Right ventricle myocardium inferior (tissue), 1 donor: ENCODE data around the gene SUGP1. TPM values are rescaled to one million over a fixed set of nuclear protein-coding genes. Genes with fewer than 3 reads are reported as not detected.
A peak's percentile ranks its signal among the peaks of the same experiment; 100 is the strongest.

ENCODE experiments used
- ATAC-seq: fragments of 200-7000 bp; cut with Tn5 transposase; one replicate; pipeline ENCODE4 v1.9.1; 2020; ENCODE audit warnings: mild to moderate bottlenecking, moderate library complexity
- DNase-seq: peaks from one replicate; pipeline ENCODE4 v3.0.0; 2021; ENCODE audit errors: missing footprints
- intact Hi-C: fragments of 100-400 bp; cut with DNase I; formaldehyde crosslinking; loops from one replicate; pipeline ENCODE4 v1.11.0; 2022
- total RNA-seq: library from RNA; stranded (reverse); fragmentation: NEBNext Ultra II Directional; extraction: Animal tissue kit (Norgen Biotek cat#: 25700); gene quantifications from one replicate; pipeline ENCODE4 v1.2.1, GENCODE V29; 2021
- donor health status: DM: no; HTN: yes; CAD: no; lungs with severe emphysema.

The SUGP1 gene
- total RNA-seq, 1 donor from 2014 or later, result 34.9 TPM

- intact Hi-C loops, result no loop called here
These were observed 45.4 kb downstream of the SUGP1 start for GRCh38 chr19:19274716-19275565.

GRCh38 chr19:19274146-19274545 is 46.2 kb downstream of the SUGP1 start:
- DNase-seq, result no peak
- no peak for ATAC-seq
- intact Hi-C loops, result no loop called here

More at GRCh38 chr19:19274716-19275565, 45.4 kb downstream of the SUGP1 start:
- ATAC-seq (no peak), DNase-seq (no peak)

DNA sequence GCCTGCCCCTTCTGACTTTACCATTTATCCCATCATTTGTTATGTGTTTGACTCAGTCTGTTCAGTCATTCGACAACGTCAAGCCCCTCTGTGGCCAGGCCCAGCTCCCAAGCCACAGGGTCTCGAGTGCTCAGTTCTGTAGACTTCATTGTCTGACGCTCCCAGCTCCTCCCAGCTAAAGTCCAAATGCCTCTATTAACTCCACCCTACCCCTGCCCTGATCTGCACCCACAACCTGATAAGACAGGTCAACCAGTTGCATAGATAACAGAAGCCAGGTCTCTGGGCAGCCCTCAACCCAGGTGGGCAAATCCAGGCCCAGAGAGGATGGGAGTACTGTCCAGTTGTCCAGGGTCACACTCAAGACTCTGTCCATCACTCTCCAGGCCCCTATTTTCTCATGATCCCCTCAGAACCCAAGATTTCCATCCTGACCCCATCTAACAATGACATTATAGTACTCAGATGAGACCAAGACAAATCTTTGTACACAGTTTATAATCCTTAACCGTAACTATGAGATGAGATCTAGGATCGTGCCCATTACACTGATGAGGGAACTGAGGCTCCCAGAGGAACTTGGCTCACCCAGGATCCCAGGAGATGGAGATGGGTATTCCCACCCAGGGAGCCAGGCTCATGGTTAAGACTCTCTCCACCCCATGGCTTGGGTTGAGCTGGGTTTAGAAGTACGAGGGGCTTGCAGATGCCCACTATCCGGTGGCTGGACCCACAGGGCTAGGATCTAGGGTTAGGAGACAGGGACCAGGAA is 48.3 kb downstream of the SUGP1 start:
- intact Hi-C loops, result no loop called here
- DNase-seq (no peak), ATAC-seq (no peak)

GRCh38 chr19:19270749-19271571 is 49.3 kb downstream of the SUGP1 start:
- DNase-seq, result no peak
- intact Hi-C loops, result no loop called here

DNA sequence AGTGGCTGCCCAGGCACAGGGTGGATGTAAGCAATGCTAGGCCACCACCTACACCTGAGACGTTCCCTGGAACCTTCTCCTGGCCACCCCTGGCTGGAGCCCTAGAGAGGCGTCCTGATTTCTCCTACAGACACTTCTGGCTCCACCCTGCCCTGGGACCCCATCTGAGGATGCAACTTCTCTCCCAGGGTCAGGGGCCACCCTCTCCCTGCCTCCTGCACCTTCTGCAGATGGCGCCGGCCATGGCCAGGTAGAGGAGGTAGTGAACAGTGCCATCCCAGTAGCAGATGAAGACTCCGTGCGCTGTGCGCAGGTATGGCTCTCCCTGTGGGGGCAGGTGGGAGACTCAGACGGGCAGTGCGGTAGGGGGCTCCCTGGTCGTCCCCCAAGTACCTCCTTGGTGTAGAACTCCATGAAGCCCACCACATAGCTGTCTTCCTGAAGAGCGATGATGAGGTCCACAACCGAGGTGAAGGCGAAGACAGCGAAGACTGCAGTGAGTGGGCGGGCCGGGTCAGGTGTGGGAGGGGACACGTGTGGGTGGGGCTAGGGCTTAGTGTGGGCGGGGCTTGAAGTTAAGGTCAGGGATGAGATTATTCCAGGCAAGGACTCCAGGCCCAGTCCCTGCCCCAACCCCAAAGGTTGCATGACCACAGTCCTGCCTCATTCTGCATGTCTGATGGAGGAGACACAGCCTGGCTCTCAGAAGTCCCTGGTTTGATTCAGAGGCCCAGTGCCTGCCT is 50.2 kb downstream of the SUGP1 start:
- DNase-seq, result no peak
- intact Hi-C loops, result no loop called here
- no peak for ATAC-seq

More at GRCh38 chr19:19270749-19271571, 49.3 kb downstream of the SUGP1 start:
- no peak for ATAC-seq

DNA sequence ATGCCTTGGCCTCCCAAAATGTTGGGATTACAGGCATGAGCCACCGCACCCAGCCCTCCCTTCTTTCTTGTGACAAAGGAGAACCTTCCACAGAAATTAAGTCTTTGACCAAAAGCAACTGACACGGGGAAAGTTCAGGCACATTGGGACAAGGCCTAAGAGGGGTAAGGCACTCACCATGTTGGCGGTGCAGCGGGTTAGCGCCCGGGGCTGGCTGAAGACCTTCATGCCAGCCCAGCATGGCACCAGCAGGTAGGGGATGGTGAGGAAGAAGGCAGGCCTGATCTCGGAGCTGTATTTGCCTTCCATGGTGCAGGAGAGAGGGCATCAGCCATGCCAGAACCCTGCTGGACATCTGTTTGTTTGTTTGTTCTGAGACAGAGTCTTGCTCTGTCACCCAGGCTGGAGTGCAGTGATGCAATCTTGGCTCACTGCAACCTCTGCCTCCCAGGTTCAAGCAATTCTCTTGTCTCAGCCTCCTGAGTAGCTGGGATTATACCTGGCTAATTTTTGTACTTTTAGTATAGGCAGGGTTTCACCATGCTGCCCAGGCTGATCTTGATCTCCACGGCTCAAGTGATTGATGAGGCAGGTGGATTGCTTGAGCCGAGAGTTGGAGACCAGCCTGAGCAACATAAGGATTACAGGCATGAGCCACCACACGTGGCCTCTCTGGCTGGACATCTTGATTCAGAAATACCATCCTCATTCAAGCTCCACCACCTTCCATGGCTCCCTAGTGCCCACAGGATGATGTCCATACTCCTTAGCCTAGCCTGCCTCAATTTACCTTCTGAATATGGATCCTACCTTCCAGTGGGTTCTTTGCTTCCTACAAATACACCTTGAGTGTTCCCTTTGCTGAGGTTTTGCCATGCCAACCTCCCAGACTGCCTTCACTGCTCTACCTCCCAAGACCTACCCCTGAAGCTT is 51.6 kb downstream of the SUGP1 start:
- intact Hi-C loops, result no loop called here
- DNase-seq, result no peak
- ATAC-seq, result no peak

GRCh38 chr19:19267305-19267704 is 53.0 kb downstream of the SUGP1 start:
- DNase-seq (no peak), ATAC-seq (no peak)
- intact Hi-C loops, result no loop called here

GRCh38 chr19:19263886-19264487 is 56.3 kb downstream of the SUGP1 start:
- DNase-seq (no peak), ATAC-seq (no peak)
- intact Hi-C loops, result no loop called here

- intact Hi-C loops, result no loop called here
These were observed 57.9 kb downstream of the SUGP1 start for GRCh38 chr19:19262190-19263057.

DNA sequence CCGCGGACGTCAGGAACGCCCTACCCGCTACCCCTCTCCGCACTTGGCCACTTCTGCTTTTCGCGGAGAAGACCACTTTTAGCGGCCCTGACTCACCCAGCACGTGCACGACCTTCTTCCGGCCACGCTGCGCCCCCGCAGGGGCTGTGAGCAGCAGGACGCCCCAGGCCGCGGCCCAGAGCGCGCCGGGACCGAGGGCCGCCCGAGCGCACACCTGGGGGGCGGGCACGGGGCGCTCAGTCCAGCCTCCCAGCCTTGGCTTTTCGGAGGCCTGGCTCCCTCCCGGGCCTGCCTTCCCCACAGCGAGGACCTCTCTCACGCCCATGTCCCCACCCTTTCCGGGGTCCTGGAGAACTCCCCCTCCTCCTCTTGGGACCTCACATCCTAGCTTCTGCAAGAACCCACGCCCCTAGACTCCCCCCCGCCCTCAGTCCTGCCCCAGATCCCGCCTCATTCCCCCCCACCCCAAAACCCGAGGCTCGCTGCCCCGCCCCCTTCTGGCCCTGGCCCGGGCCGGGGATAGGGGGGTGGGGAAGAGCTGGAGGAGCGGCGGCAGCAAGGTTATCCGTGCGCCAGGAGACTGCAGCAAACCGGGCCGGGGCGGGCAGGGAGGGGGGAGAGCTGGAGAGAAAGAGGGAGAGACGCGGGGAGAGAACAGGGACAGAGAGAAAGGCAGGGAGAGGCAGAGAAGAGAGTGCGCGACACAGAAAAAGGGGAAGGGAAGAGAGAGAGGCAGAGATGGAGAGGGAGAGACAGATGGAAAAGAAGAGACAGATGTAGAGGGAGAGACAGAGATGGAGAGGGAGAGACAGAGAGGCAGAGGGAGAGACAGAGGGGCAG is 58.7 kb downstream of the SUGP1 start:
- intact Hi-C loops, result no loop called here
- ATAC-seq (no peak), DNase-seq (peak; percentile 56)

More at GRCh38 chr19:19262190-19263057, 57.9 kb downstream of the SUGP1 start:
- peak; percentile 37 for DNase-seq
- no peak for ATAC-seq

GRCh38 chr19:19260417-19261214 is 59.7 kb downstream of the SUGP1 start:
- intact Hi-C loops, result no loop called here
- ATAC-seq (no peak), DNase-seq (peak; percentile 15)

- DNase-seq, result no peak
- no peak for ATAC-seq
- intact Hi-C loops, result no loop called here
These were observed 60.6 kb downstream of the SUGP1 start for GRCh38 chr19:19259741-19260140.

DNA sequence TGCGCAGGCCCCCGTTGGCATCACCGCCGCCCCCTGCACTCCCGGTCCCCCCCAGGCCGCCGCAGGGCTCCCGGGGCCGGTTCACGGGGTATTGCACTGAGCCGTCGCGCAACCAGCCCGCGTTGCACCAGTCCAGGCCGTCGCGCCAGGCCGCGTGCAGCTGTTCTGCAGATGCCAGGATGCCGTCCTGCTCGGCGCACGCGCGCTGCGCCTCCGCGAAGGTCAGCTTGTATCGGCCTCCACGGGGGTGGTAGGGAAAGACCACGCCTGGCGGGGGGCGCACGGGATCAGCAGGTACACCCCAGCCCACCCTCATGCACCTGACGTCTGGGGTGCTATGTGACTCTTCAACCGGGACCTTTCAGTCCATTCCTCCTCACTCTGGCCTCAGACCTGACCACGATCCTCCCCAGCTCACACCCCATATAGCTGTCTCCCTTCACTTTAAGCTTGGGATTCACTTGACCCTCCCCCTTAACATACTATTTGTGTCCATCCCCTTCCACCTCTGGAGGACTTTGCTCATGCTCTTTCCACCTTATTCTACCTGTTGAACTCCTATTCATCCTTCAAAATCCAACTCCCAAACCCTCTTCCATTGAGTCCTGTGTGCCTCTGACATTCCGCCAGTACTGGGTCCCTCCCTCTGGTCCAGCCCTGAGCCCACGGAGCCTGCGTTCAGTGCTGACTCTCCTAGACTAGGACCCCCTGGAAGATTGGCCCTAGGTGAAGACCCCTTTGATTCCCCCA is 61.5 kb downstream of the SUGP1 start:
- intact Hi-C loops, result no loop called here
- DNase-seq (peak; percentile 50), ATAC-seq (no peak)
